H1 (cell line): Measurements from ENCODE around the gene HIC1. TPM values are rescaled to one million over a fixed set of nuclear protein-coding genes. Genes with fewer than 3 reads are reported as not detected.

ENCODE experiments used
- EZH2 ChIP-seq: fragments of 200-600 bp; sonication (generic); IDR thresholded peaks from 2 replicates; pipeline ENCODE4 v1.7.1; 2012; ENCODE audit warnings: low read depth, mild to moderate bottlenecking, moderate library complexity, low read length, inconsistent platforms; ENCODE audit not compliant: severe bottlenecking
- JUN ChIP-seq: IDR thresholded peaks from 2 replicates; pipeline ENCODE4 v1.6.1; 2011; ENCODE audit warnings: low read depth, mild to moderate bottlenecking, improper control_type of control experiment, low read length
- MAFK ChIP-seq: IDR thresholded peaks from 2 replicates; pipeline ENCODE4 v1.6.1; 2012; ENCODE audit warnings: low read depth, mild to moderate bottlenecking, improper control_type of control experiment, low read length
- SIRT6 ChIP-seq: IDR thresholded peaks from one replicate; pipeline ENCODE4 v1.7.1; 2012; ENCODE audit warnings: low read length, inconsistent platforms
- SP2 ChIP-seq: IDR thresholded peaks from 2 replicates; pipeline ENCODE4 v1.6.1; 2012; ENCODE audit warnings: mild to moderate bottlenecking, low read length, inconsistent platforms
- polyA plus RNA-seq, 7 experiments: library from polyadenylated mRNA; depleted of rRNA in 3 of 7; stranded (reverse) in 5 of 7; unstranded in 2 of 7; fragments of >200 nt in 5 of 7; fragments of 200-250 nt in 2 of 7; gene quantifications; 1 replicate in 5 of 7; 2 replicates in 1 of 7; 4 replicates in 1 of 7; pipeline versions ENCODE4 v1.2.1 to v1.2.3, GENCODE V29; 2011 to 2013; ENCODE audit warnings: missing spikeins in 2 of 7, mixed read lengths in 2 of 7
- total RNA-seq: library from RNA; stranded (reverse); fragmentation: NEBNext Ultra II Directional; extraction: Animal tissue kit (Norgen Biotek cat#: 25700); gene quantifications from 2 replicates; pipeline ENCODE4 v1.2.1, GENCODE V29; 2021
- TF ChIP-seq, protein P1 (sequence below): IDR thresholded peaks from 2 replicates; pipeline ENCODE4 v1.6.1; 2012; ENCODE audit warnings: inconsistent platforms
- TF ChIP-seq, protein P2 (sequence below): IDR thresholded peaks from 2 replicates; pipeline ENCODE4 v1.6.1; 2011; ENCODE audit warnings: low read length, improper control_type of control experiment

HIC1 gene
- total and polyA plus RNA-seq, 2 of the 8 experiments (the other 6 are each of a cell fraction or from before 2014, with no cell fraction given), result 0.06 to 0.09 TPM

- TF ChIP-seq JUN, result no peak
- TF ChIP-seq, protein P1, sequence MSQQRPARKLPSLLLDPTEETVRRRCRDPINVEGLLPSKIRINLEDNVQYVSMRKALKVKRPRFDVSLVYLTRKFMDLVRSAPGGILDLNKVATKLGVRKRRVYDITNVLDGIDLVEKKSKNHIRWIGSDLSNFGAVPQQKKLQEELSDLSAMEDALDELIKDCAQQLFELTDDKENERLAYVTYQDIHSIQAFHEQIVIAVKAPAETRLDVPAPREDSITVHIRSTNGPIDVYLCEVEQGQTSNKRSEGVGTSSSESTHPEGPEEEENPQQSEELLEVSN, result no peak
- no peak for TF ChIP-seq MAFK
- no peak for TF ChIP-seq EZH2
- TF ChIP-seq SIRT6, result no peak
- TF ChIP-seq, protein P2, sequence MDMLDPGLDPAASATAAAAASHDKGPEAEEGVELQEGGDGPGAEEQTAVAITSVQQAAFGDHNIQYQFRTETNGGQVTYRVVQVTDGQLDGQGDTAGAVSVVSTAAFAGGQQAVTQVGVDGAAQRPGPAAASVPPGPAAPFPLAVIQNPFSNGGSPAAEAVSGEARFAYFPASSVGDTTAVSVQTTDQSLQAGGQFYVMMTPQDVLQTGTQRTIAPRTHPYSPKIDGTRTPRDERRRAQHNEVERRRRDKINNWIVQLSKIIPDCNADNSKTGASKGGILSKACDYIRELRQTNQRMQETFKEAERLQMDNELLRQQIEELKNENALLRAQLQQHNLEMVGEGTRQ, result no peak
- TF ChIP-seq SP2, result no peak
These were observed 51.5 kb downstream of the HIC1 start (continued) for GRCh38 chr17:2106308-2106955.
